NCI-H226 (cell line): Measurements from ENCODE around the gene SULT1C4.
A peak's percentile ranks its signal among the peaks of the same experiment; 100 is the strongest.
"Not testable (repeated sequence)": the region's sequence is repeated elsewhere in the genome, so short reads cannot be mapped to it uniquely, and the experiment has no call there.

Experiments
- DNase-seq: peaks from one replicate; pipeline ENCODE4 v3.0.0-alpha.2; 2015

SULT1C4 gene

GRCh38 chr2:108414256-108414876, 36.6 kb downstream of the SULT1C4 start:
- peak; percentile 26 for DNase-seq

DNA sequence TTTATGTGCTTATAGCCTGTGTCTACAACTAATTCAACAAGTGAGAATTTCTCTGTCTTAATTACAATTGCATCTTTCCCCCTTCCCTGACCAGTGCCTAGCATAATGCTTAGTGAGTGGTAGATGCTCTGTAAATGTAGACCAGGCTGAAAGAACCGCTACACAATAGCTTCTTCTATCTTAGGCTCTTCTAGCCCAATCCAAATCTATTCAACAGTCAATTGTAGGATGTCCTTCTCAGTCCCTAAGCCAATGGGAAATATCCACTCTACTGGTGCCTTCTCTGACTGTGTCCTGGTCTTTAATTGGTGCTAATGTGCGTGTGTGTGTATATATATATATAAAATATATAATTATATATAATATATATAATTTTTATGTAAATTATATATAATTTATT, 37.2 kb downstream of the SULT1C4 start:
- no peak for DNase-seq

DNA sequence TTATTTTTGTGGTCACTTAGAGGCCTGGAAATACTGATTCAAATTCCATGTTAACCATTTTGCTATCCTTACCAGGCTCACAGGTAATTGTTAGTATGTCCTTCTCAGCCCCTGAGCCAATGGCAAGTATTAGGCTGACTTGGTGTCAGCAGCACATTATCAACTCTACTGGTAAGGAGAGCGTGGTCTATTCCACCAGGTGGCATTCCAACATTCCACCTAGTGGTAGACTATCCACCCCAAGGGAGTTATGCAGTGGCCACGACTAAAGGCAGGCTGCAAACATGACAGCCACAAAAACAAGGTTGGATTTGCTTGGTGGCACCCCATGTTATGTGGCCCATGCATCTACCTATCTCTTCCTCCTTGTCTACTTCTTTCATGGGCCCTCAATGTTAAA, 39.5 kb downstream of the SULT1C4 start:
- DNase-seq, result no peak

DNA sequence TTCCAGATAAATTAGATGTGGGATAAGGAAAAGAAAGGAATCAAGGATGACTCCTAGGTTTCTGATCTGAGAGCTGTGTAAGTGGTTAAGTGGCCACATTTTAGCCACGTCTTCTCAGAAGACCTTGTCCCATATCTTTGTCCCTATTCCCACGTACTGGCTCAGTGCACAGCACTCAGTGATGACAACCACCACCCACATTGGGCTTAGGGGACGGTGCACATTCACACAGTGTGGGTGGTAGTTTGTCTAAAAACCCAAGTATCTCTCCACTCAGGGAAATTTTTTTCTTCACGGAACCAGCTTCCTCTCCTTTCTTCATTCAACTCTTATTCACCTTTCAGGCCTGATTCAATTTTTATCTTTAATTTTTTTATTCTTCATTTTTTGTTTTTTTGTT, 40.7 kb downstream of the SULT1C4 start:
- no peak for DNase-seq

- no peak for DNase-seq
Measured at GRCh38 chr2:108423067-108423466, 45.3 kb downstream of the SULT1C4 start.

- no peak for DNase-seq
Measured at GRCh38 chr2:108423502-108424251, 45.9 kb downstream of the SULT1C4 start.

DNA sequence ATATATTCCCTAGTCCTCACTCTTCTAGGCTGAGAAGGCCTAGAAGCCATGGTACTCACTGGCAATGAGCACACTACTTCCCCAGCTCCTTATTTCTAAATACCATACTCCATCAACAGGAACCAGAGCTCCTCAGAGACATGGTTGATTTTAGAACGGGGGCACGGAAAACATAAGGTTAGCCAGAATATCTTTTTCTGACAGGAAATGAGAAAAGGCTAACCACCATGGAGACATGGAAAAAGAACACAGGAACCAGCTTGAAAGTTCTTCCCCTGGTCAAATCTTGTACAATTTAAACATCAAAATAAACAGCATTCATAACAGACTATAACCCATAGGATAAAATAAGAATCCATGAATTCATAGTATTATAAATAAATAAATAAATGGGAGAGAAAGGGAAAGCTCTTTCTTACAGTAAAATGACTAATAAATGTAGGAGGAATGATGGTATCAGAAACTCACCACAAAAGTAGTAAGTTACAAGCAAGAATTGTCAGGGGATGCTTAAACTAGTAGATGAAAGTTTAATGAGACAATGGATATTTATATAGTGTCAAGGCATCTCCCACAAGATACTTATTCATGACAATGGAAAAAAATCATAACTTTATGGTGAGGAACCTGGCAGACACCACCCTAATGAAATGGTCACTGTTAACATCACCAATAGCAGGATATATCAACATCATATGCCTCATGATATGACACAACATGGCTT, 50.7 kb downstream of the SULT1C4 start:
- DNase-seq, result no peak

- not testable (repeated sequence) for DNase-seq
Measured at GRCh38 chr2:108435578-108435977, 57.8 kb downstream of the SULT1C4 start.

- DNase-seq, result no peak
Measured at GRCh38 chr2:108436976-108437375, 59.2 kb downstream of the SULT1C4 start.
